HL-60 (cell line): ENCODE data around the gene ECEL1.
"Not testable (repeated sequence)": the region's sequence is repeated elsewhere in the genome, so short reads cannot be mapped to it uniquely, and the experiment has no call there.

Source experiments
- DNase-seq, 2 experiments: peaks; one replicate each; pipeline ENCODE4 v3.0.0-alpha.2; 2010 to 2020; ENCODE audit warnings: low read depth in 1 of 2, low spot score in 1 of 2
- H3K27ac ChIP-seq: fragments of 250-450 bp; sonication (Bioruptor Pico); replicated peaks from 2 replicates; pipeline ENCODE4 v1.5.1; 2020; ENCODE audit warnings: mild to moderate bottlenecking, moderate library complexity
- H3K27me3 ChIP-seq: fragments of 250-450 bp; sonication (Bioruptor Pico); 2 replicates; pipeline ENCODE4 v1.5.1; 2021; ENCODE audit warnings: mild to moderate bottlenecking, moderate library complexity; ENCODE audit not compliant: insufficient read depth, poor library complexity, severe bottlenecking
- H3K4me3 ChIP-seq: replicated peaks from 2 replicates; pipeline ENCODE4 v1.5.1; 2011; ENCODE audit warnings: mild to moderate bottlenecking, control low read depth, low read length; ENCODE audit not compliant: insufficient read depth
- CTCF ChIP-seq: IDR thresholded peaks from one replicate; pipeline ENCODE4 v1.5.1; 2011; ENCODE audit warnings: low read length, control low read depth, inconsistent platforms; ENCODE audit not compliant: insufficient read depth
- GABPA ChIP-seq: IDR thresholded peaks from 2 replicates; pipeline ENCODE4 v1.6.1; 2012; ENCODE audit warnings: low read depth
- POLR2AphosphoS5 ChIP-seq: IDR thresholded peaks from 2 replicates; pipeline ENCODE4 v1.6.1; 2012; ENCODE audit warnings: low read depth
- REST ChIP-seq: IDR thresholded peaks from 2 replicates; pipeline ENCODE4 v1.6.1; 2012; ENCODE audit warnings: low read depth; ENCODE audit not compliant: insufficient replicate concordance
- SPI1 ChIP-seq: IDR thresholded peaks from 2 replicates; pipeline ENCODE4 v1.6.1; 2012; ENCODE audit warnings: low read depth, mild to moderate bottlenecking, borderline replicate concordance

The ECEL1 gene

GRCh38 chr2:232455426-232456255 lies 32.0 kb downstream of the ECEL1 start, which contains the start of gene ALPI:
Gene ALPI, plus strand, starts transcription at chr2:232456153. Its CDS starts 47 bp downstream, at chr2:232456200.
- H3K4me3 ChIP-seq: no peak within 1 kb of the TSS
- peaks cover 2% of the 10 kb centered on the region for H3K27me3 ChIP-seq
- no peak for TF ChIP-seq SPI1
- no peak for TF ChIP-seq REST
- no peak for TF ChIP-seq GABPA
- TF ChIP-seq POLR2AphosphoS5: no peak
- no peak for TF ChIP-seq CTCF
- no peak for DNase-seq
- no peak within 1 kb of the TSS for H3K27ac ChIP-seq

- Histone ChIP-seq H3K27ac (no peak overlapping the region), H3K27me3 (peaks cover 2% of the 10 kb centered on the region), H3K4me3 (no peak overlapping the region)
- DNase-seq: no peak
- no peak for TF ChIP-seq SPI1
- TF ChIP-seq POLR2AphosphoS5: no peak
- TF ChIP-seq CTCF: no peak
- no peak for TF ChIP-seq REST
- TF ChIP-seq GABPA: no peak
Measured at GRCh38 chr2:232454630-232455029, 33.0 kb downstream of the ECEL1 start.

- not testable (repeated sequence) for H3K27me3 ChIP-seq, H3K27ac ChIP-seq, H3K4me3 ChIP-seq, DNase-seq
Measured at GRCh38 chr2:232451645-232452044, 36.0 kb downstream of the ECEL1 start.

GRCh38 chr2:232449964-232450363 lies 37.7 kb downstream of the ECEL1 start:
- TF ChIP-seq GABPA (no peak), CTCF (no peak), POLR2AphosphoS5 (no peak), REST (no peak), SPI1 (no peak)
- Histone ChIP-seq H3K4me3 (no peak overlapping the region), H3K27me3 (peaks cover 2% of the 10 kb centered on the region), H3K27ac (no peak overlapping the region)
- no peak for DNase-seq
